ENCODE results near the gene ZNF333.

ZNF333 gene

DNA sequence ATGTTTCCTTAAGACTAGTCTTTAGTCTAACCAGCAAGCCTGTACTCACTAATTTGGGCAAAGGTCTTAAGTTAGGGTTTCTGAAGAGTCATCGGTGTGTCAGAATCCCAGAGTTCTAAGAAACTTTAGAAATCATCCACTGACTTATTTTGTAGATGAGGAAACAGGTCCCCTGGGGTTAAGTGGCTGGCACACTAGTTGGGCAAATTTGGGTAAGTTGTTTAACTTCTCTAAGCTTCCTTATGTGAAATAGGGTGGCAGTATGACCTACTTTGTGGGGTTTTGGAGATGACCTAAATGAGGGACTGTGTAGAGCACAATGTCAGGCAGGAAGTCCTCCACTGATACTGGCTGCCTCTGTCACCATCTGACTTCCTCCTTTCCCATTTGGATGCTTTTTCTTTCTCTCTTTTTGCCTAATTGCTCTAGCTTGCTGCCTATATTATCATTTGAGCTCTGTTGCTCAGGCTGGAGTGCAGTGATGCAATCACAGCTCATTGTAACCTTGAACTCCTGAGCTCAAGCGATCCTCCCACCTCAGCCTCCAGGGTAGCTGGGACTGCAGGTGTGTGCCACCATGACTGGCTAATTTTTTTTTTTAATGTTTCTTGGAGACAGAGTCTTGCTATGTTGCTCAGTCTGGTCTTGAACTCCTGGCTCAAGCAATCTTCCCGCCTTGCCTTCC, 17.5 kb upstream of the ZNF333 start:
- WGBS, 2 experiments (ENCODE audit: insufficient coverage in 2 of 2) = 61 to 70% methylated on average over 2 of the region's 3 CpGs
- Histone ChIP-seq H3K4me3 (ENCODE audit: extremely low read depth, insufficient read depth, low read length, poor library complexity, severe bottlenecking) (no peak overlapping the region), H3K4me1 (ENCODE audit: control insufficient read depth, insufficient read depth, low read length, poor library complexity, severe bottlenecking) (no peaks in the 10 kb centered on the region), H3K36me3 (ENCODE audit: control insufficient read depth, insufficient read depth, low read length) (no peaks in the 10 kb centered on the region), H3K27ac (ENCODE audit: low read depth, low read length, severe bottlenecking) (no peak overlapping the region), H3K9me3 (ENCODE audit: control insufficient read depth, low read length) (peaks cover 6% of the 10 kb centered on the region)

DNA sequence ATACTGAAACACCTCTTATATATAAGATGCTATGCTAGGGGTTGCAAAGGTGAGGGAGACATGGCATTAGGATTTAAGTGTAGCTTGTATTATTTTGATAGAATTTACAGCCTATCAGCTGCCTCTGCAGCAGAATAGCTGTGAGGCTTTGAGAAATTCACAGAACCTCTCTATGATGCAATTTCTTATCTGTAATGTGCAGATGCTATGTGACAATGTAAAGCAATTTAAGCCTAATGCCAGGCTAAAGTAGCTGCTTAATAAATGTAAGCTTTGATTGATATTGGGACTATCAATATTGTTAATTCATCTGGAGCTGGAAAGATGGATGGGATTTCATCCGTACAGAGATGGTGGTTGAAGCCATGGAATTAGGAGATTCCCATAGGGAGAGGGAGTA, 16.8 kb upstream of the ZNF333 start:
- WGBS, 2 experiments (ENCODE audit: insufficient coverage in 2 of 2) = 73 to 100% methylated on average over 1 of the region's 1 CpG
- Histone ChIP-seq H3K36me3 (ENCODE audit: control insufficient read depth, insufficient read depth, low read length) (no peaks in the 10 kb centered on the region), H3K4me3 (ENCODE audit: extremely low read depth, insufficient read depth, low read length, poor library complexity, severe bottlenecking) (no peak overlapping the region), H3K27ac (ENCODE audit: low read depth, low read length, severe bottlenecking) (no peak overlapping the region), H3K9me3 (ENCODE audit: control insufficient read depth, low read length) (peaks cover 6% of the 10 kb centered on the region), H3K4me1 (ENCODE audit: control insufficient read depth, insufficient read depth, low read length, poor library complexity, severe bottlenecking) (no peaks in the 10 kb centered on the region)

DNA sequence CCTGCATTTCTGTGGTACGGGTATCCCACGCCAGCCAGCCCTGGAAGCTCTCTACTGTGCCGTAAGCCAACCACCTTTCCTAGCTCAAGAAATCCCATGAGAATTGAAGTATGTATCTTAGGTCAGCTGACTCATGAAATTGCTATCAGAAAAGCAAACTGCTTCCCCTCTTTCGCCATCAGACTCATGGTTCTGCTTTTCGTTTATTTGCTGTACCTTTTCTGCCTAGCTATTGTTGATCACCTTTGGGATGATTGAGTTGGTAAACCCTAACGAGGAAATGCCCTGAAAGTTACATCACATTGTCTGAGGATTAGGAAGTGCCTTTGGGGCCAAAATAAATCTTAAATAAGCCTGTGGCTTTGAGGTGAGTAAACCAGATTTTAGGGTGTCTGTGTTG, 15.1 kb upstream of the ZNF333 start, which contains the start of gene ADGRE3:
ADGRE3 (minus strand) TSS at position 81 of the 400 bp plus-strand sequence; CDS start at position 7, 74 bp downstream.
- WGBS, 2 experiments (ENCODE audit: insufficient coverage in 2 of 2) = 76 to 78% methylated on average over 3 to 4 of the region's 6 CpGs
- H3K36me3 ChIP-seq (ENCODE audit: control insufficient read depth, insufficient read depth, low read length) = no peaks in the 10 kb centered on the region
- H3K9me3 ChIP-seq (ENCODE audit: control insufficient read depth, low read length) = peaks cover 6% of the 10 kb centered on the region
- no peak within 1 kb of the TSS for H3K27ac ChIP-seq (ENCODE audit: low read depth, low read length, severe bottlenecking)
- no peak within 1 kb of the TSS for H3K4me3 ChIP-seq (ENCODE audit: extremely low read depth, insufficient read depth, low read length, poor library complexity, severe bottlenecking)
- H3K4me1 ChIP-seq (ENCODE audit: control insufficient read depth, insufficient read depth, low read length, poor library complexity, severe bottlenecking) = no peaks in the 10 kb centered on the region

DNA sequence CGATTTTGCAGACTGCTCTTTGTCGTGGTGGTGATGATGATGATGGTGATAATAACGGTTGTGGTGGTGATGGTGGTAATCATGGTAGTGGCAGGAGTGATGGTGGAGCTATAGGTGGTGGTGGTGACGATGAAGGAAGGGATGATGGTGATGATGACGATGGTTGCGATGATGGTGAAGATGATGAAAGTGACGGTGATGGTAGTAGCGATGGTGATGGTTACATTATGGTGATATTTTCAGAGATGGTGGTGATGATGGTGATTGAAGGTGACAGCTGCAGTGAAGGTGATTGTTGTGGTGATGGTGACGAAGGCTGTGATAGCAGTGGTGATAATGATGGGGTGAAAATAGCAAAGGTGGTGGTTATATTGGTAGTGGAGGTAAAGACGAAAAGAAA, 13.1 kb upstream of the ZNF333 start:
- Histone ChIP-seq H3K4me1 (ENCODE audit: control insufficient read depth, insufficient read depth, low read length, poor library complexity, severe bottlenecking) (no peaks in the 10 kb centered on the region), H3K9me3 (ENCODE audit: control insufficient read depth, low read length) (peaks cover 6% of the 10 kb centered on the region), H3K36me3 (ENCODE audit: control insufficient read depth, insufficient read depth, low read length) (no peaks in the 10 kb centered on the region), H3K4me3 (ENCODE audit: extremely low read depth, insufficient read depth, low read length, poor library complexity, severe bottlenecking) (no peak overlapping the region), H3K27ac (ENCODE audit: low read depth, low read length, severe bottlenecking) (no peak overlapping the region)
- 75 to 88% methylated on average over 9 of the region's 10 CpGs for WGBS, 2 experiments (ENCODE audit: insufficient coverage in 2 of 2)

DNA sequence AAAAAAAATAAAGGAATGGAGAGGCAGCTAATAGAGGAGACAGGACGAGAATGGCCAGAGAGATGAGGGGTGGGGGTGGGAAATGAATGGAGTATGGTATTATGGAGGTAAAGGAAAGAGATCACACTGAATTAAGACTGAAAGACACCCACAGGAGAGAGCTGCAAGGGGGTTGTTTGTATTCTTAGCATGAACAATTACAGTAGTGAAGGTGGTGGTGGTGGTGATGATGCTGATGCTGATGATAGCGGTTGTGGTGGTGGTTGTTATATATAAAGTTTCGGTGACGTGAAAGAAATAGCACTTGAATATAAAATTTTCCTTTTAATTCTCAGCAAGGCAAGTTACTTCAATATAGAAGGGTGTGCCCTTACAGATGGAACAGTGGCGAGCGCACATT, 12.4 kb upstream of the ZNF333 start:
- no peak overlapping the region for H3K27ac ChIP-seq (ENCODE audit: low read depth, low read length, severe bottlenecking)
- WGBS, 2 experiments (ENCODE audit: insufficient coverage in 2 of 2) = 72 to 77% methylated on average over 3 to 4 of the region's 6 CpGs
- peaks cover 6% of the 10 kb centered on the region for H3K9me3 ChIP-seq (ENCODE audit: control insufficient read depth, low read length)
- H3K4me3 ChIP-seq (ENCODE audit: extremely low read depth, insufficient read depth, low read length, poor library complexity, severe bottlenecking) = no peak overlapping the region
- no peaks in the 10 kb centered on the region for H3K4me1 ChIP-seq (ENCODE audit: control insufficient read depth, insufficient read depth, low read length, poor library complexity, severe bottlenecking)
- H3K36me3 ChIP-seq (ENCODE audit: control insufficient read depth, insufficient read depth, low read length) = no peaks in the 10 kb centered on the region

DNA sequence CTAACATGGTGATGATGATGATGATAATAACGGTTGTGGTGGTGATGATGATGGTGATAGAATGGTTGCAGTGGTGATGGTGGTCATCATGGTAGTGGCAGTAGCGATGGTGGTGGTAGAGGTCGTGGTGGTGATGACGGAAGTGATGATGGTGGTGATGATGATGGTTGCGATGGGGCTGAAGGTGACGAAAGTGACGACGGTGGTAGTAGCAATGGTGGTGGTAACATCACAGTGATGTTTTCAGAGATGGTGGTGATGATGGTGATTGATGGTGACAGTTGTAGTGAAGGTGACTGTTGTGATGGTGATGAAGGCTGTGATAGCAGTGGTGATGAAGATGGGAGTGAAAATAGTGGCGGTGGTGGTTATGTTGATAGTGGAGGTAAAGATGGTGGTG, 11.6 kb upstream of the ZNF333 start:
- H3K27ac ChIP-seq (ENCODE audit: low read depth, low read length, severe bottlenecking) = no peak overlapping the region
- H3K4me1 ChIP-seq (ENCODE audit: control insufficient read depth, insufficient read depth, low read length, poor library complexity, severe bottlenecking) = no peaks in the 10 kb centered on the region
- no peak overlapping the region for H3K4me3 ChIP-seq (ENCODE audit: extremely low read depth, insufficient read depth, low read length, poor library complexity, severe bottlenecking)
- peaks cover 6% of the 10 kb centered on the region for H3K9me3 ChIP-seq (ENCODE audit: control insufficient read depth, low read length)
- WGBS, 2 experiments (ENCODE audit: insufficient coverage in 2 of 2) = 77 to 84% methylated on average over 9 of the region's 9 CpGs
- H3K36me3 ChIP-seq (ENCODE audit: control insufficient read depth, insufficient read depth, low read length) = no peaks in the 10 kb centered on the region

DNA sequence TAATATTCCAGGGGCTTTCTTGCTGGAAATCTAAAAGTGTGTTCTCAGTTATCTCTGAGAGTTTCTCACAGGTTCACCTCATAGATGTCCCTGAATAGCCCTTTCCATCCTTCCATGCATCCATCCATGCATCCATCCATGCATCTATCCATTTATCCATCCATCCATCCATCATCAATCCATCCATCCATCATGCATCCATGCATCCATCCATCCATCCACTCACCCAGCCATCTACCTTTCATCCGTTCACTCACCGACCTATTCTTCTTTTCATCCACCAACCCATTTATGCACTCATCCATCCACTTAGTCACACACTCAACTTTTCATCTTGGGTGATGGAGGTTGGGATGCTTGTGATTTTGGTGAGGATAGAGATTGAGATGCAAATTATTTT, 7.8 kb upstream of the ZNF333 start:
- H3K36me3 ChIP-seq (ENCODE audit: control insufficient read depth, insufficient read depth, low read length) = no peaks in the 10 kb centered on the region
- H3K4me1 ChIP-seq (ENCODE audit: control insufficient read depth, insufficient read depth, low read length, poor library complexity, severe bottlenecking) = no peaks in the 10 kb centered on the region
- no peak overlapping the region for H3K4me3 ChIP-seq (ENCODE audit: extremely low read depth, insufficient read depth, low read length, poor library complexity, severe bottlenecking)
- WGBS, 2 experiments (ENCODE audit: insufficient coverage in 2 of 2) = no CpG with 5 or more reads among the region's 2 CpGs
- no peak overlapping the region for H3K27ac ChIP-seq (ENCODE audit: low read depth, low read length, severe bottlenecking)
- H3K9me3 ChIP-seq (ENCODE audit: control insufficient read depth, low read length) = no peaks in the 10 kb centered on the region

DNA sequence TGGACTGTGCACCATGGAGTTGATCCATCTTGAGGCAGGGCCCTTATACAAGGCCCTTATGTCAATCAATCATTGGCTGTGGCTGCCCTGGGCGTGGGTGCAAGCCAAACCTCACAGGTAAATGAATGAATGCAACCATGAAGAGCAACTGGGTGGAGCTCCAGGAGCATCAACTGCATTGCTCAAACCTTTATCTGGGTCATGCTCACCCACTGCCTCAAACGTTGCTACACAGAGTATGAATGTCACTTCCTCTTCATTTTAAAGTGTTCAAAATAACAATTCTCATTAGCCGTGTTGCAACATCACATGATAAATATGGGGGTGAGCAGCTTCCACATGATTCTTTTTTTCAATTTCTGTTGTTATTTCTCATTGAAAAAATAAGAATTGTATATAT, 6.4 kb upstream of the ZNF333 start:
- no peaks in the 10 kb centered on the region for H3K4me1 ChIP-seq (ENCODE audit: control insufficient read depth, insufficient read depth, low read length, poor library complexity, severe bottlenecking)
- 17 to 53% methylated on average over 2 of the region's 3 CpGs for WGBS, 2 experiments (ENCODE audit: insufficient coverage in 2 of 2)
- H3K4me3 ChIP-seq (ENCODE audit: extremely low read depth, insufficient read depth, low read length, poor library complexity, severe bottlenecking) = no peak overlapping the region
- H3K9me3 ChIP-seq (ENCODE audit: control insufficient read depth, low read length) = no peaks in the 10 kb centered on the region
- no peak overlapping the region for H3K27ac ChIP-seq (ENCODE audit: low read depth, low read length, severe bottlenecking)
- H3K36me3 ChIP-seq (ENCODE audit: control insufficient read depth, insufficient read depth, low read length) = no peaks in the 10 kb centered on the region

DNA sequence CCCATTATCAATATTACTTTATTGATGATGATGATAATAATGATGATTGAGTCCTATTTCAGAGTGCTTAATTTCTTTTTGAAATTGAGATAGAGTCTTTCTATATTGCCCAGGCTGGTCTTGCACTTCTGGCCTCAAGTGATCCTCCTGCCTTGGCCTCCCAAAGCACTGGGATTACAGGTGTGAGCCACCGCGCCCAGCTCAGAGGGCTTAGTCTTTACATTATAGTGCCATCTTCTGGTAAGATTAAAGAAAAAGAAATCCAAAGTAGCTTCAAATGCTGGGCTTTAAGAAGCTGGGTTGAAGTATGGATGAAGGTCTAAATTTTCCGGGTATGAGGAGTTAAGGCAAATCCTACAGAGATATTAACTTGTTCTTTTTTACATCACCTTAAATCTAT, 3.4 kb upstream of the ZNF333 start:
- Histone ChIP-seq H3K9me3 (ENCODE audit: control insufficient read depth, low read length) (no peaks in the 10 kb centered on the region), H3K36me3 (ENCODE audit: control insufficient read depth, insufficient read depth, low read length) (no peaks in the 10 kb centered on the region), H3K4me3 (ENCODE audit: extremely low read depth, insufficient read depth, low read length, poor library complexity, severe bottlenecking) (no peak overlapping the region), H3K4me1 (ENCODE audit: control insufficient read depth, insufficient read depth, low read length, poor library complexity, severe bottlenecking) (no peaks in the 10 kb centered on the region), H3K27ac (ENCODE audit: low read depth, low read length, severe bottlenecking) (no peak overlapping the region)
- no CpG with 5 or more reads among the region's 3 CpGs for WGBS, 2 experiments (ENCODE audit: insufficient coverage in 2 of 2)

DNA sequence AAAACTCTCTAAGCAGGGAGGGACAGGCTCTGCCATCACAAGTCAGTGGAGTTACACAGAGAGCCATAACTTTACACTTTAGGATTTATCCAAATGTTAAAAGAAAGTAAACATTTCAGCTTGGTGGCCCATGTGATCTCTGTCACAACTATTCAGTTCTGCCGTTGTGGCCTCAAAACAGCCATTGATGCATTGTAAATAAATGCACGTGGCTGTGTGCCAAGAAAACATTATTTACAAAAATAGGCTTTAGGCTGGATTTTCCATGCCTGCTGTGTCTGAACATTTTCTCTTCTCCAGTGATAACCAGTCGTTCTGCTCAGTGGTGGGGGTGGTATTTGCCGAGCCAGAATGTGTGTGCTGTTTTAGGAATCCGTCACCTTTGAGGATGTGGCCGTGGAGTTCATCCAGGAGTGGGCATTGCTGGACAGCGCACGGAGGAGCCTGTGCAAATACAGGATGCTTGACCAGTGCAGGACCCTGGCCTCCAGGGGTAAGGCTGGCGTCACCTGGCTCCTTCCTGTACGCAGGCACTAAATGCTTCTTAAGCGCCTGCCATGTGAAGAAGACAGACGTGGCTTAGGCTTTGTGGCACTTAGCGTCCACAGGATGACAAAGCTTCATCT, 4.9 kb downstream of the ZNF333 start:
- Histone ChIP-seq H3K9me3 (ENCODE audit: control insufficient read depth, low read length) (no peaks in the 10 kb centered on the region), H3K4me1 (ENCODE audit: control insufficient read depth, insufficient read depth, low read length, poor library complexity, severe bottlenecking) (no peaks in the 10 kb centered on the region), H3K4me3 (ENCODE audit: extremely low read depth, insufficient read depth, low read length, poor library complexity, severe bottlenecking) (no peak overlapping the region), H3K36me3 (ENCODE audit: control insufficient read depth, insufficient read depth, low read length) (peaks cover 48% of the 10 kb centered on the region), H3K27ac (ENCODE audit: low read depth, low read length, severe bottlenecking) (no peak overlapping the region)
- 93% methylated on average over 11 to 12 of the region's 13 CpGs for WGBS, 2 experiments (ENCODE audit: insufficient coverage in 2 of 2)

DNA sequence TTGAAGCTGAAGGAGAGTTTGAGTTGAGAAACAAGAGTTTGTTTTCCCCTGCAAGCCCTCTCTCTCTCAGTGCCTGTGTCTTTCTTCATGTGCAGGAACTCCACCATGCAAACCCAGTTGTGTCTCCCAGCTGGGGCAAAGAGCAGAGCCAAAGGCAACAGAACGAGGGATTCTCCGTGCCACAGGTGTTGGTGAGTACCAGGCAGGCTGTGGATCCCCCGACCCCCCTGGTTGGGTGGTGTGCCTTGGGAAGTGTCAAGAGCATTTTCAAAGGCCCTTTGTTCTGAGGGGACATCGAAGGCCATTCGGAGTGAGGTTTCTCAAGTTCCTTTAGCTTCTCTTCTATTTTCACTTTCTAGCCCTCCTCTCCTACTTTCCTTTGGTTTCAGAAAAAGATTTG, 5.6 kb downstream of the ZNF333 start:
- H3K27ac ChIP-seq (ENCODE audit: low read depth, low read length, severe bottlenecking) = no peak overlapping the region
- WGBS, 2 experiments (ENCODE audit: insufficient coverage in 2 of 2) = 91 to 100% methylated on average over 1 to 4 of the region's 5 CpGs
- H3K4me1 ChIP-seq (ENCODE audit: control insufficient read depth, insufficient read depth, low read length, poor library complexity, severe bottlenecking) = no peaks in the 10 kb centered on the region
- no peak overlapping the region for H3K4me3 ChIP-seq (ENCODE audit: extremely low read depth, insufficient read depth, low read length, poor library complexity, severe bottlenecking)
- no peaks in the 10 kb centered on the region for H3K9me3 ChIP-seq (ENCODE audit: control insufficient read depth, low read length)
- H3K36me3 ChIP-seq (ENCODE audit: control insufficient read depth, insufficient read depth, low read length) = peaks cover 56% of the 10 kb centered on the region
